ENCODE data around the gene LAMA3.

DNA sequence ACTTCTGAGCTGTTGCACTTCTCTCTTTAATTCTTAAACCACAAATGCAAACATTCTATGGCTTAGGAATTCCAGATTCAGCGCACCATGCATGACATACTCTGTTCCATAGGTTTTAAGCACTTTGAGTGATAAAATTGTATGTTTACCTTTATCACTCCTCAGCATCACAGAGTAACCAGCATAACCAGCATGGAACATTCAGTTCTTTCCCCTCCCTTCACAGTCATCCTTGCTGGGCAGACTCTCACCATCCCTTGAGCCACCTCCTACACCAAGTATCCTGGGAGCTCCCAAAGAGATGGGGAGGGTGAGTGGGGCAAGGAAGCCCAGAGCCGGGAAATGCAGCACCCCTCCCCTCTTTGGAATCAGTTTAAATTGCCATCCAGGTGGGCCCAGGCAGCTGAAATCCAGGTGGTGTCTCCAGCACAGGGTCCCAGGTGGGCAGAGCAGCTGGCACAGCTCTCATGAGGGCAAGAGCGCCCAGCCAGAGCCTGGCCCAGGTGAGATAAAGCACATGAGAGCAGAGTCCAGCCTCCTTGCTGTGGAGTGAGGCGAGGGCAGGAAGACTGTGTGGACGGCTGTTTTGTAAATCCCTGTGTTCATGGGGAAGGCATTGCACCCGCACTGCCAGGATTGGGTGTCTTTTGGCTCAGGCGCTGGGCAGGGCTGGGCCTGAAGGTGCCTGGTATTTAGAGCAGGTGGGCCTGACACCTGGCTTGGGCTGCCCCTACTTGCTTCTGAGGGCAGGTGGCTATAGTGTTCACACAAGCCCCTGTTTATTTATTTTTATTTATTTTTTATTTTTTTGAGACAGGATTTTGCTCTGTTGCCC lies 36.8 kb downstream of the LAMA3 start:
- TF ChIP-seq CTCF (conservative IDR thresholded peaks at IDR 0.05; ENCODE audit: low read length): no peak
- no peak for TF ChIP-seq EZH2phosphoT487 (IDR thresholded peaks at IDR 0.05; ENCODE audit: borderline replicate concordance)

All from Loucy (cell line).